GM23248 (cell line): ENCODE data around the gene LSM14B. TPM values are rescaled to one million over a fixed set of nuclear protein-coding genes. Genes with fewer than 3 reads are reported as not detected.

ENCODE experiments used
- DNase-seq: peaks from one replicate; pipeline ENCODE4 v3.0.0-alpha.2; 2015
- H2AFZ ChIP-seq: fragments of 200-600 bp; sonication (generic); 2 replicates; pipeline ENCODE4 v1.6.1; 2016; ENCODE audit warnings: antibody characterized with exemption
- H3F3A ChIP-seq: fragments of 200-600 bp; sonication (generic); 2 replicates; pipeline ENCODE4 v1.6.1; 2016; ENCODE audit warnings: mild to moderate bottlenecking, antibody characterized with exemption, mixed run types; ENCODE audit not compliant: insufficient read depth
- H3K27ac ChIP-seq: fragments of 200-600 bp; sonication (generic); 2 replicates; pipeline ENCODE4 v1.5.1; 2016; ENCODE audit warnings: mild to moderate bottlenecking
- H3K27me3 ChIP-seq: fragments of 200-600 bp; sonication (generic); replicated peaks from 2 replicates; pipeline ENCODE4 v1.6.1; 2016; ENCODE audit warnings: mild to moderate bottlenecking; ENCODE audit not compliant: insufficient read depth
- H3K36me3 ChIP-seq: fragments of 200-600 bp; sonication (generic); 2 replicates; pipeline ENCODE4 v1.6.1; 2016; ENCODE audit warnings: low read depth, mild to moderate bottlenecking
- H3K4me1 ChIP-seq: fragments of 200-600 bp; sonication (generic); 2 replicates; pipeline ENCODE4 v1.6.1; 2016; ENCODE audit warnings: mild to moderate bottlenecking; ENCODE audit not compliant: insufficient read depth
- H3K4me2 ChIP-seq: fragments of 200-600 bp; sonication (generic); one replicate; pipeline ENCODE4 v1.6.1; 2016; ENCODE audit warnings: mild to moderate bottlenecking; ENCODE audit not compliant: unreplicated experiment
- H3K4me3 ChIP-seq: fragments of 200-600 bp; sonication (generic); 2 replicates; pipeline ENCODE4 v1.5.1; 2016; ENCODE audit warnings: mild to moderate bottlenecking
- H3K79me2 ChIP-seq: fragments of 200-600 bp; sonication (generic); 2 replicates; pipeline ENCODE4 v1.6.1; 2016; ENCODE audit warnings: mild to moderate bottlenecking; ENCODE audit not compliant: insufficient read depth
- H3K9ac ChIP-seq: fragments of 200-600 bp; sonication (generic); 2 replicates; pipeline ENCODE4 v1.6.1; 2016; ENCODE audit warnings: mild to moderate bottlenecking
- H3K9me2 ChIP-seq: fragments of 200-600 bp; sonication (generic); 2 replicates; pipeline ENCODE4 v1.6.1; 2016; ENCODE audit warnings: mixed run types, mild to moderate bottlenecking, moderate library complexity; ENCODE audit not compliant: insufficient read depth
- H3K9me3 ChIP-seq: fragments of 200-600 bp; sonication (generic); one replicate; pipeline ENCODE4 v1.6.1; 2017; ENCODE audit warnings: low read depth
- H4K20me1 ChIP-seq: fragments of 200-600 bp; sonication (generic); 2 replicates; pipeline ENCODE4 v1.6.0; 2016; ENCODE audit not compliant: insufficient read depth
- EZH2 ChIP-seq: fragments of 200-600 bp; sonication (generic); IDR thresholded peaks from 2 replicates; pipeline ENCODE4 v1.6.1; 2018; ENCODE audit warnings: antibody characterized with exemption, mild to moderate bottlenecking; ENCODE audit not compliant: insufficient read depth, poor library complexity, severe bottlenecking
- EZH2phosphoT487 ChIP-seq: fragments of 200-600 bp; sonication (generic); IDR thresholded peaks from 2 replicates; pipeline ENCODE4 v1.6.1; 2018; ENCODE audit warnings: antibody characterized with exemption, moderate library complexity, mild to moderate bottlenecking, low read depth; ENCODE audit not compliant: insufficient read depth
- WGBS, 2 experiments: methylation state at CpG; one replicate each; pipeline ENCODE4 v1.1.6; 2015 to 2017; ENCODE audit warnings: low lambda C conversion rate in 2 of 2, low coverage in 1 of 2; ENCODE audit errors: missing lambda C conversion rate in 2 of 2; 5-methylcytosine and 5-hydroxymethylcytosine counted together
- in situ Hi-C: fragments of 300-500 bp; cut with MboI; formaldehyde crosslinking; loops from 2 replicates; pipeline ENCODE4 v1.15.0; 2020
- polyA plus RNA-seq: library from polyadenylated mRNA; unstranded; fragments of >200 nt; fragmentation: Nextera tagmentation; extraction: Ambion mirVana; gene quantifications from 2 replicates; pipeline ENCODE4 v1.2.1, GENCODE V29; 2016
- total RNA-seq: library from RNA; depleted of rRNA; stranded (reverse); fragments of >200 nt; shearing (Covaris generic); gene quantifications from 2 replicates; pipeline ENCODE4 v1.2.3, GENCODE V29; 2014

The LSM14B gene
- total and polyA plus RNA-seq, 2 experiments from 2014 or later: 1.3 to 28.0 TPM

DNA sequence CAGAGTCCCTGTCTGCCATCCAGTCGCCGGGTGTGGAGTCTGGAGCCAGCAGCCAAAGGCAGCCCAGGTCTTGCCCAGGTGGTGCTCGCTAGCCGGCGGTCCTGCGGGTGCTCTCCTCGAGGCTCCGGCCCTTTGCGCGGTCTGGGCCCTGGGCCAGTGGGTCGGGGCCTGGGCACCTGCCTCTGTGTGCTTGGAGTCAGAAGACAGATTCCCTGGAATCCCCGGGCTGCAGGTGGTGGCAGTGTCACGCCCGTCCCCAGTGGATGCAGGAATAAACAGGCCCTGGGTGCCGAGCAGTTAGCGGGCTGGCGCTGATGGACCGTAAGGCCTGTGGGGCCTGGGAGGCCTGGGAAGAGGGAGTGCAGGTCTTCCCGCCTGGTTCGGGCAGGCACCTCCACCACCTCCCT, 26.6 kb downstream of the LSM14B start:
- no peak for DNase-seq
- 92 to 94% methylated on average over 15 to 16 of the region's 20 CpGs for WGBS, 2 experiments
- Histone ChIP-seq H3K27ac (no peak overlapping the region), H4K20me1 (no peaks in the 10 kb centered on the region; the same call in 1 of the 2 replicates), H3K4me3 (no peak overlapping the region), H3K27me3 (no peaks in the 10 kb centered on the region), H3K4me2 (no peak overlapping the region), H3F3A (peaks cover 6% of the 10 kb centered on the region), H3K9me3 (no peaks in the 10 kb centered on the region), H3K9ac (no peak overlapping the region), H3K79me2 (peaks cover 97% of the 10 kb centered on the region), H3K4me1 (peaks cover 9% of the 10 kb centered on the region), H2AFZ (no peak overlapping the region), H3K36me3 (no peaks in the 10 kb centered on the region), H3K9me2 (no peaks in the 10 kb centered on the region)
- TF ChIP-seq EZH2 (no peak), EZH2phosphoT487 (no peak)
- in situ Hi-C loops: no loop called here

DNA sequence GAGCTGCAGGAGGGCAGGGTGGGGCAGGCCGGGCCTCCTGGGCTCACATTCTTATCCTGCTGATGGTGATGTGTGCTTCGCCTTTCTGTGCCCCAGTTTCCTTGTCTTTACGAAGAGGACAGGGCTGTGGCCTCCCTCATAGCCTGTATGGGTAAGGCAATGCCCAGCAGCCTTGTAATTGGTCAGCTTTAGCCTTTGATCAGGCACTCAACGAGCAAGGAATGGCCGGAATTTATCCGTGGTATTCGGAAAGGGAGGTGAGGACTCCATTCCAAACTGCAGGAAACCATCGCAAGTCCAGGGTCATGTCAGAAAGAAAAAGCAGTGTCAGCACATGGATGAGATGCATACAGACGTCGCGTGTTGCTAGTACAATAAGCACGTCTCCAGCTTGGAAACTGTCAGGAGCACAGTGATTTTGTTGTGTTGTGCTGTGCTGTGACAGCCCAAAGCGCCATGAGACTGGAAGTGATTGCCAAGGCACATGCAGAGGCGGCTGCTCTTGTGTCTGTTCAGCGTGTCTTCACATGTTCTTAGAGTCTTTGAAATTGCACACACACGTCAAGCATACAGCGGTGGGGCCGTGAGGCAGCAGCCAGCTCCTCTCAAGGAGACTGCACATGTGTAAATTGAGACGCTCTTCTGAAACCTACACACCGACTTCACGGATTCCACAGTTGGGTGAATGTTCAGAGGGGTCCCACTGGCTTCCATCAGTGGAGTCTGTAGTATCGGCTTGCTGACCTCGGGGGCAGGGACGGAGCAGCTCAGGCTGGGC, 27.4 kb downstream of the LSM14B start:
- H3K36me3 ChIP-seq: no peaks in the 10 kb centered on the region
- DNase-seq: no peak
- H3K9me3 ChIP-seq: no peaks in the 10 kb centered on the region
- no peaks in the 10 kb centered on the region; the same call in 1 of the 2 replicates for H4K20me1 ChIP-seq
- H3K9ac ChIP-seq: no peak overlapping the region
- 44 to 54% methylated on average over 21 to 24 of the region's 24 CpGs for WGBS, 2 experiments
- no peak overlapping the region for H2AFZ ChIP-seq
- no peak overlapping the region for H3K4me2 ChIP-seq
- peaks cover 99% of the 10 kb centered on the region for H3K79me2 ChIP-seq
- H3K9me2 ChIP-seq: no peaks in the 10 kb centered on the region
- H3F3A ChIP-seq: peaks cover 3% of the 10 kb centered on the region
- in situ Hi-C loops: no loop called here
- H3K27ac ChIP-seq: no peak overlapping the region
- no peaks in the 10 kb centered on the region for H3K27me3 ChIP-seq
- H3K4me3 ChIP-seq: no peak overlapping the region
- H3K4me1 ChIP-seq: peaks cover 9% of the 10 kb centered on the region
- TF ChIP-seq EZH2: no peak
- no peak for TF ChIP-seq EZH2phosphoT487

DNA sequence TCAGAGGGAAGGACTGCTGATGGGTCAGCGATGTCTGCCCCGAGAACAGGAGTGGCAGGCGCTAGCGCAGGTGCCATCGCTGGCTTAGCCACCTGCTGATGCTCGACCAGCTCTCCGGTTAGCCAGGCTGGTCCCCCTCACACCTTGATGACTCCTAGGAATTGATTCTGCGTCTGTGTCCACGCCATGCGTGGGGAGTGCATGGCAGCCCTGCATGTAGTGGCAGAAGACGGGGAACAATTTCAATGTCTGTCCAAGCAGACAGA, 28.0 kb downstream of the LSM14B start:
- no peak overlapping the region for H2AFZ ChIP-seq
- H3K4me3 ChIP-seq: no peak overlapping the region
- no peak for DNase-seq
- H3K9ac ChIP-seq: no peak overlapping the region
- 93 to 94% methylated on average over 7 to 11 of the region's 11 CpGs for WGBS, 2 experiments
- peaks cover 99% of the 10 kb centered on the region for H3K79me2 ChIP-seq
- H3K9me2 ChIP-seq: no peaks in the 10 kb centered on the region
- no peaks in the 10 kb centered on the region for H3K27me3 ChIP-seq
- H4K20me1 ChIP-seq: peaks cover 4% of the 10 kb centered on the region; the same call in 1 of the 2 replicates
- H3K4me1 ChIP-seq: peaks cover 4% of the 10 kb centered on the region
- H3K36me3 ChIP-seq: no peaks in the 10 kb centered on the region
- H3F3A ChIP-seq: no peaks in the 10 kb centered on the region
- no peak overlapping the region for H3K27ac ChIP-seq
- in situ Hi-C loops: no loop called here
- TF ChIP-seq EZH2 (no peak), EZH2phosphoT487 (no peak)
- no peaks in the 10 kb centered on the region for H3K9me3 ChIP-seq
- no peak overlapping the region for H3K4me2 ChIP-seq

- H3K9me3 ChIP-seq: no peaks in the 10 kb centered on the region
- H3K27me3 ChIP-seq: no peaks in the 10 kb centered on the region
- H3F3A ChIP-seq: no peaks in the 10 kb centered on the region
- no peak for TF ChIP-seq EZH2
- TF ChIP-seq EZH2phosphoT487: no peak
- no peak overlapping the region for H3K27ac ChIP-seq
- no peak overlapping the region for H3K9ac ChIP-seq
- H3K36me3 ChIP-seq: no peaks in the 10 kb centered on the region
- no peak overlapping the region for H3K4me3 ChIP-seq
- H3K9me2 ChIP-seq: no peaks in the 10 kb centered on the region
- no peak for DNase-seq
- in situ Hi-C loops: no loop called here
- H4K20me1 ChIP-seq: peaks cover 7% of the 10 kb centered on the region; the same call in 1 of the 2 replicates
- WGBS, 2 experiments: 91% methylated on average over 10 to 11 of the region's 11 CpGs
- peaks cover 99% of the 10 kb centered on the region for H3K79me2 ChIP-seq
- no peak overlapping the region for H3K4me2 ChIP-seq
- H2AFZ ChIP-seq: no peak overlapping the region
- H3K4me1 ChIP-seq: no peaks in the 10 kb centered on the region; the same call in 1 of the 2 replicates
Observed at GRCh38 chr20:62151225-62151624, 28.9 kb downstream of the LSM14B start.
